K562 (cell line): ENCODE results near the gene RPTOR. TPM values are rescaled to one million over a fixed set of nuclear protein-coding genes. Genes with fewer than 3 reads are reported as not detected.

Source experiments
- ATAC-seq: fragments of 200-7000 bp; cut with Tn5 transposase; 3 replicates; pipeline ENCODE4 v1.9.1; 2020; ENCODE audit warnings: moderate library complexity
- BruUV-seq: library from RNA; stranded (reverse); fragments of 400-500 nt; replicated peaks from 2 replicates; lab custom pipeline; 2021; lab: Mats Ljungman, UMichigan
- CTCF ChIA-PET: fragments of 300-600 bp; formaldehyde crosslinking; extraction: SDS; loops from one replicate; lab custom pipeline; 2021; ENCODE audit warnings: low intra/inter-chr PET ratio; lab: Yijun Ruan, JAX
- POLR2A ChIA-PET: fragments of 300-600, 350-650 bp; sonication (Branson Sonifier 250); formaldehyde crosslinking; extraction: SDS; loops from one replicate; lab custom pipeline; 2021; ENCODE audit warnings: antibody characterized with exemption, inconsistent platforms; lab: Yijun Ruan, JAX
- DNase-seq, 4 experiments: peaks; one replicate each; pipeline versions ENCODE4 v3.0.0 to v3.0.0-alpha.2; 2011 to 2018; ENCODE audit warnings: low spot score in 3 of 4, mixed read lengths in 3 of 4; ENCODE audit errors: extremely low read depth in 1 of 4
- FAIRE-seq: peaks from 2 replicates; lab custom pipeline; 2011; peaks lifted over from hg19 to GRCh38; lab: Jason Lieb, UNC
- H2AFZ ChIP-seq: 2 replicates; pipeline ENCODE4 v1.6.0; 2011; ENCODE audit warnings: low read depth, low read length, control low read depth, inconsistent platforms
- H3K27ac ChIP-seq: fragments of 200-600 bp; 3 replicates; pipeline ENCODE4 v1.8.0; 2011; ENCODE audit warnings: low read depth, mild to moderate bottlenecking, control low read depth, inconsistent platforms, low read length, moderate library complexity, mixed read lengths; ENCODE audit errors: extremely low read depth
- H3K27me3 ChIP-seq, 2 experiments: fragments of 300-600 bp in 1 of 2; 2 replicates in 1 of 2; 3 replicates in 1 of 2; pipeline versions ENCODE4 v1.6.0 to v1.8.0; 2011; ENCODE audit warnings: inconsistent platforms in 2 of 2, low read length in 2 of 2, mild to moderate bottlenecking in 1 of 2, mixed read lengths in 1 of 2, moderate library complexity in 1 of 2; ENCODE audit not compliant: control insufficient read depth in 2 of 2, insufficient read depth in 2 of 2
- H3K36me3 ChIP-seq: fragments of 300-600 bp; 3 replicates; pipeline ENCODE4 v1.8.0; 2011; ENCODE audit warnings: mild to moderate bottlenecking, low read length, inconsistent platforms; ENCODE audit not compliant: control insufficient read depth, insufficient read depth
- H3K4me1 ChIP-seq, 2 experiments: fragments of 200-600 bp in 1 of 2; replicated peaks in 1 of 2; 2 replicates in 1 of 2; 3 replicates in 1 of 2; pipeline versions ENCODE4 v1.5.1 to v1.8.0; 2011; ENCODE audit warnings: inconsistent platforms in 2 of 2, low read length in 2 of 2, mild to moderate bottlenecking in 1 of 2, mixed read lengths in 1 of 2, moderate library complexity in 1 of 2; ENCODE audit not compliant: control insufficient read depth in 2 of 2, insufficient read depth in 2 of 2
- H3K4me2 ChIP-seq: 2 replicates; pipeline ENCODE4 v1.6.1; 2011; ENCODE audit warnings: low read length, control low read depth, inconsistent platforms, mixed read lengths; ENCODE audit not compliant: insufficient read depth
- H3K4me3 ChIP-seq: fragments of 200-600 bp; sonication (generic), shearing (Covaris generic); 2 replicates; pipeline ENCODE4 v1.5.1; 2016; ENCODE audit warnings: control low read depth, inconsistent platforms
- H3K79me2 ChIP-seq: fragments of 200-600 bp; 3 replicates; pipeline ENCODE4 v1.8.0; 2011; ENCODE audit warnings: low read length, inconsistent platforms; ENCODE audit not compliant: control insufficient read depth, insufficient read depth
- H3K9ac ChIP-seq, 2 experiments: 2 replicates each; pipeline versions ENCODE4 v1.6.0 to v1.6.1; 2011; ENCODE audit warnings: low read depth in 2 of 2, low read length in 2 of 2, control low read depth in 1 of 2, inconsistent platforms in 1 of 2, mild to moderate bottlenecking in 1 of 2, mixed read lengths in 1 of 2; ENCODE audit not compliant: insufficient read depth in 1 of 2
- H3K9me1 ChIP-seq: one replicate; pipeline ENCODE4 v1.6.0; 2011; ENCODE audit warnings: inconsistent platforms, mild to moderate bottlenecking, low read length, moderate library complexity; ENCODE audit not compliant: control insufficient read depth, insufficient read depth
- H3K9me3 ChIP-seq: replicated peaks from 2 replicates; pipeline ENCODE4 v1.5.1; 2011; ENCODE audit warnings: low read depth, low read length, inconsistent platforms; ENCODE audit not compliant: control insufficient read depth, insufficient read depth
- H4K20me1 ChIP-seq: replicated peaks from 2 replicates; pipeline ENCODE4 v1.6.1; 2011; ENCODE audit warnings: low read length, inconsistent platforms, mixed read lengths; ENCODE audit not compliant: control insufficient read depth, insufficient read depth
- CBX3 ChIP-seq, 2 experiments: IDR thresholded peaks; 1 replicate in 1 of 2; 2 replicates in 1 of 2; pipeline ENCODE4 v1.6.1; 2012; ENCODE audit warnings: inconsistent platforms in 2 of 2, low read length in 2 of 2, borderline replicate concordance in 1 of 2, control low read depth in 1 of 2
- DACH1 ChIP-seq: fragments of 450-650 bp; IDR thresholded peaks from 2 replicates; pipeline ENCODE4 v1.6.1; 2018; ENCODE audit not compliant: partially characterized antibody
- DMBX1 ChIP-seq: fragments of 250-450 bp; sonication (Bioruptor Pico); IDR thresholded peaks from 2 replicates; pipeline ENCODE4 v1.8.0; 2022; ENCODE audit warnings: inconsistent platforms, mild to moderate bottlenecking, moderate library complexity, borderline replicate concordance
- ZNF274 ChIP-seq: IDR thresholded peaks from 2 replicates; pipeline ENCODE4 v1.6.1; 2011; ENCODE audit warnings: low read depth, mild to moderate bottlenecking, low read length, moderate library complexity, borderline replicate concordance
- WGBS: fragments of 100-300 bp; shearing (Covaris generic); methylation state at CpG from one replicate; pipeline ENCODE4 v1.1.6; 2016; ENCODE audit warnings: low coverage, mixed read lengths; ENCODE audit not compliant: insufficient coverage; ENCODE audit errors: missing lambda C conversion rate; 5-methylcytosine and 5-hydroxymethylcytosine counted together
- in situ Hi-C: fragments of 300-500 bp; cut with MboI; formaldehyde crosslinking; loops from 4 replicates; pipeline ENCODE4 v1.15.0; 2018; ENCODE audit warnings: inconsistent platforms, mixed read lengths
- intact Hi-C: fragments of 100-400 bp; cut with micrococcal nuclease; formaldehyde crosslinking; loops from 2 replicates; pipeline ENCODE4 v1.14.2; 2022
- polyA plus RNA-seq, 8 experiments: library from polyadenylated mRNA; depleted of rRNA in 4 of 8; stranded (reverse) in 5 of 8; unstranded in 3 of 8; fragments of >200 nt; fragmentation: Nextera tagmentation in 2 of 8; fragmentation: Illumina TruSeq in 1 of 8; extraction: Ambion mirVana in 2 of 8; extraction: Trizol in 1 of 8; gene quantifications; 2 replicates each; pipeline versions ENCODE4 v1.2.1 to v1.2.3, GENCODE V29; 2011 to 2014; ENCODE audit warnings: inconsistent platforms in 1 of 8, missing spikeins in 1 of 8
- total RNA-seq, 7 experiments: library from RNA; depleted of rRNA in 6 of 7; stranded (reverse); fragments of >200 nt in 6 of 7; fragmentation: Illumina TruSeq in 2 of 7; extraction: Trizol in 2 of 7; gene quantifications; 2 replicates each; pipeline versions ENCODE4 v1.2.1 to v1.2.3, GENCODE V29; 2011 to 2021; ENCODE audit warnings: low replicate concordance in 1 of 7
- TF ChIP-seq, protein P1 (sequence below): IDR thresholded peaks from 2 replicates; pipeline ENCODE4 v1.6.1; 2011; ENCODE audit warnings: borderline replicate concordance, low read depth, mild to moderate bottlenecking, moderate library complexity, low read length; ENCODE audit not compliant: insufficient read depth, poor library complexity, severe bottlenecking
- TF ChIP-seq, protein P2 (sequence below): fragments of 150-350 bp; conservative IDR thresholded peaks from 2 replicates; pipeline ENCODE4 v1.6.1; 2014; ENCODE audit warnings: low read length

Gene RPTOR
- total and polyA plus RNA-seq, 9 of the 15 experiments (the other 6 are each of a cell fraction or from before 2014, with no cell fraction given), result 0.24 to 54.1 (median 10.2) TPM

DNA sequence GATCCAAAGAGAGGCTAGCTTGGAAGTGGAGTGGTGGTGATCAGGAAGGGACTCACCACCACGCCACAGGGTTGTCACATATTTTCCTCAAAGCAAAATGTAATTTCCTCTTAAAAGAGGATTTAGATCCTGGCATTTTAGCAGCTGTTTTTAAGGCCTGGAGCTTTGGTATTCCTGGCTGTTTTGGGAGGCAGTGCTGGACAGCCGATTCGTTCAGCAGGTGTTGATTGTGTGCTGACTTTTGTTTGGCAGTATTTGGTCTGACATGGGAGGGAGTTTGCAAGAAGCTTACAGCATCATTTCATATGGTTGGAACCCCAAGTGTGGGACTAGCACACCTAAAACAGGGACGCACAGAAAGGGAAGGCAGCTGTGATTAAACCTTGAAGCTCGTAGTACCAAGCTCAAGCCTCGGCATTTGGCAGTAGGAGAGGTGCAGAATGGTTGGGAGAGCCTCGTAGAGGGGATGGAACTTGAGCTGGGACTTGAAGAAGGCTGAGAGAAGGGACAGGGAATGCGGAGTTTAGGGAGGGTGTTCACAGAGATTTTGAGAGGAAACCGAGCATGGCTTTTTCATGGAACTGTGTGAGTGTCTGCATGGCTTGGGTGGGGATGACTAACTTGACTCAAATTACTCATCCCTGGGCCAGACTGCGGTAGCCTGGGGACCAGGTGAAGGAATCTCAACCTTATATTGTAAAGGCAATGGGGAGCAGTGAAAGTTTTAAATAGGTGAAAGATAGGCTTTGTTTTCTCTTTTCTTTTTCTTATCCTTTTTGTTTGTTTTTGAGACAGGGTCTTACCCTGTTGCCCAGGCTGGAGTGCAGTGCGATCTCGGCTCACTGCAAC is 52.3 kb downstream of the RPTOR start (continued):
- TF ChIP-seq ZNF274, result no peak

DNA sequence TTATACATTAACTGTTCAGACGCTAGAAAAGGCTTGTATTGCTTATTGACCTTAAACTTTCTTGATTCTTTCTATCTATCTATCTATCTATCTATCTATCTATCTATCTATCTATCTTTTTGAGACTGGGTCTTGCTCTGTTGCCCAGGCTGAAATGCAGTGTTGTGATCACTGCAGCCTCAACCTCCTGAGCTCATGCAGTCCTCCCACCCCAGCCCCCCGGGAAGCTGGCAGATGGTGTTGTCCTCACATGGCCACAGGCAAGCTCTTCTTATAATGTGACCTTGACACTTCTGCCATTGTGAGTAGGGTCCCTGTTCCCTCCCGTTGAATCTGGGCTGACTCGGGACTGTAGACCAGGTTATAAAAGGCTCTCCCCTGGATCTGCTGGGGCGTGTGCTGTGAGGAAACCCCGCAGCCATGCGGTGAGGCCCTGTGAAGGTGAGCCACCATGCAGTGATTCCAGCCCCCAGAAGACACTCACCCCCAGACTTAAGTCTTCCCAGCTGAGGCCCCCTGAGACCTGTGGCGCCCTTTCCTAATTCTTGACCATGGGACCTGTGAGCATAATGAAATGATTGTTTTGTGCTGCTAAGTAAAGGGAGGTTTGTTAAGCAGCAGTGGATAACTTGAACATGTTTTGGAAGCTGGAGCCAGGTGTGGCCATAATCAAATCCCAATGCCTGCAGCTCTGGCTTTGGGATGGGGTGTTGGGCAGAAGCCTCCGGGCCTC is 54.3 kb downstream of the RPTOR start:
- no peaks in the 10 kb centered on the region; the same call in 2 of the 3 replicates for H3K36me3 ChIP-seq
- no peak overlapping the region for H3K4me3 ChIP-seq
- DNase-seq (no peak), ATAC-seq (no peak), FAIRE-seq (no peak)
- H3K9ac ChIP-seq, result peak overlapping the region in 1 of 2 experiments; percentile 82; a peak in 2 of 4 replicates
- no peaks in the 10 kb centered on the region for H3K9me3 ChIP-seq
- no peak overlapping the region for H3K4me2 ChIP-seq
- ChIA-PET CTCF (no interaction called here), POLR2A (interaction anchor here (0.7 to 1.3 kb wide), 2 partner anchors 13 to 17 kb away, joined by 3 to 4 read pairs; no protein-coding TSS in a partner anchor)
- H3K27me3 ChIP-seq, result no peaks in the 10 kb centered on the region
- H3K9me1 ChIP-seq, result no peaks in the 10 kb centered on the region
- whole genome bisulfite sequencing, result 95% methylated on average over 7 of the region's 9 CpGs
- peaks cover 19 to 24% of the 10 kb centered on the region in 2 experiments for H3K4me1 ChIP-seq
- in situ Hi-C loops, result no loop called here
- peaks cover 22% of the 10 kb centered on the region for H4K20me1 ChIP-seq
- BruUV-seq, result no TSS peak
- TF ChIP-seq CBX3 (IDR thresholded peaks at IDR 0.05; ENCODE audit: borderline replicate concordance in 1 of 2, low read length in 2 of 2) (no peak), DACH1 (peak; percentile 22), DMBX1 (CRISPR knock-in tag) (no peak)
- TF ChIP-seq, protein P1, sequence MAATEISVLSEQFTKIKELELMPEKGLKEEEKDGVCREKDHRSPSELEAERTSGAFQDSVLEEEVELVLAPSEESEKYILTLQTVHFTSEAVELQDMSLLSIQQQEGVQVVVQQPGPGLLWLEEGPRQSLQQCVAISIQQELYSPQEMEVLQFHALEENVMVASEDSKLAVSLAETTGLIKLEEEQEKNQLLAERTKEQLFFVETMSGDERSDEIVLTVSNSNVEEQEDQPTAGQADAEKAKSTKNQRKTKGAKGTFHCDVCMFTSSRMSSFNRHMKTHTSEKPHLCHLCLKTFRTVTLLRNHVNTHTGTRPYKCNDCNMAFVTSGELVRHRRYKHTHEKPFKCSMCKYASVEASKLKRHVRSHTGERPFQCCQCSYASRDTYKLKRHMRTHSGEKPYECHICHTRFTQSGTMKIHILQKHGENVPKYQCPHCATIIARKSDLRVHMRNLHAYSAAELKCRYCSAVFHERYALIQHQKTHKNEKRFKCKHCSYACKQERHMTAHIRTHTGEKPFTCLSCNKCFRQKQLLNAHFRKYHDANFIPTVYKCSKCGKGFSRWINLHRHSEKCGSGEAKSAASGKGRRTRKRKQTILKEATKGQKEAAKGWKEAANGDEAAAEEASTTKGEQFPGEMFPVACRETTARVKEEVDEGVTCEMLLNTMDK, result no peak
- TF ChIP-seq, protein P2, sequence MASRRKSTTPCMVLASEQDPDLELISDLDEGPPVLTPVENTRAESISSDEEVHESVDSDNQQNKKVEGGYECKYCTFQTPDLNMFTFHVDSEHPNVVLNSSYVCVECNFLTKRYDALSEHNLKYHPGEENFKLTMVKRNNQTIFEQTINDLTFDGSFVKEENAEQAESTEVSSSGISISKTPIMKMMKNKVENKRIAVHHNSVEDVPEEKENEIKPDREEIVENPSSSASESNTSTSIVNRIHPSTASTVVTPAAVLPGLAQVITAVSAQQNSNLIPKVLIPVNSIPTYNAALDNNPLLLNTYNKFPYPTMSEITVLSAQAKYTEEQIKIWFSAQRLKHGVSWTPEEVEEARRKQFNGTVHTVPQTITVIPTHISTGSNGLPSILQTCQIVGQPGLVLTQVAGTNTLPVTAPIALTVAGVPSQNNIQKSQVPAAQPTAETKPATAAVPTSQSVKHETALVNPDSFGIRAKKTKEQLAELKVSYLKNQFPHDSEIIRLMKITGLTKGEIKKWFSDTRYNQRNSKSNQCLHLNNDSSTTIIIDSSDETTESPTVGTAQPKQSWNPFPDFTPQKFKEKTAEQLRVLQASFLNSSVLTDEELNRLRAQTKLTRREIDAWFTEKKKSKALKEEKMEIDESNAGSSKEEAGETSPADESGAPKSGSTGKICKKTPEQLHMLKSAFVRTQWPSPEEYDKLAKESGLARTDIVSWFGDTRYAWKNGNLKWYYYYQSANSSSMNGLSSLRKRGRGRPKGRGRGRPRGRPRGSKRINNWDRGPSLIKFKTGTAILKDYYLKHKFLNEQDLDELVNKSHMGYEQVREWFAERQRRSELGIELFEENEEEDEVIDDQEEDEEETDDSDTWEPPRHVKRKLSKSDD, result no peak
- no peak overlapping the region for H2AFZ ChIP-seq
- intact Hi-C loops, result no loop called here
- no peak overlapping the region for H3K27ac ChIP-seq
- H3K79me2 ChIP-seq, result peaks cover 86% of the 10 kb centered on the region
